ENCODE measurements around the gene FAM98C. TPM values are rescaled to one million over a fixed set of nuclear protein-coding genes. Genes with fewer than 3 reads are reported as not detected.

Gene FAM98C
- total RNA-seq, 4 donors from 2014 or later, result 28.9 to 76.8 (median 48.1) TPM

DNA sequence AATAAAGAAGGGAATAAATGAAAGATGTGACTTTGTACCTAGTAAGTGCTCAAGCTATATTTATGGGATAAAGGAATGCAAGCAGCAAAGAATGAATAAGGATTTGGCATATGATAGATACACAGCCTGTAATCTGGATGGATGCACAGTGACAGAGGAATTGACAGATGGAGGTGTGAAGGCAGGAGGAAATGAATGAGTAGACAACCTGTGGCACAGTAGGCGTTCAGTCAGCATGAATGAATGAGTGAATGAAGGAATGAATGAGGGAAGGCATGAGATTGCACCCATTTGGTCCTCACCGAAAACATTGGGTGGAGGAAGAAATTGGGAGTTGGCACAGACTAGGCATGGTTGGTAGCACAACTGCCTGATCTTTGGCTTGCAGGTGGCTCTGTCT is 33.3 kb upstream of the FAM98C start:
- Histone ChIP-seq H3K27me3 (peaks cover 0 to 3% of the 10 kb centered on the region in 2 donors), H3K4me1 (no peaks in the 10 kb centered on the region), H3K4me3 (no peak overlapping the region), H3K27ac (no peak overlapping the region), H3K9me3 (no peaks in the 10 kb centered on the region), H3K36me3 (no peaks in the 10 kb centered on the region)
- no peak for TF ChIP-seq POLR2A (IDR thresholded peaks at IDR 0.05)
- TF ChIP-seq, protein P1, sequence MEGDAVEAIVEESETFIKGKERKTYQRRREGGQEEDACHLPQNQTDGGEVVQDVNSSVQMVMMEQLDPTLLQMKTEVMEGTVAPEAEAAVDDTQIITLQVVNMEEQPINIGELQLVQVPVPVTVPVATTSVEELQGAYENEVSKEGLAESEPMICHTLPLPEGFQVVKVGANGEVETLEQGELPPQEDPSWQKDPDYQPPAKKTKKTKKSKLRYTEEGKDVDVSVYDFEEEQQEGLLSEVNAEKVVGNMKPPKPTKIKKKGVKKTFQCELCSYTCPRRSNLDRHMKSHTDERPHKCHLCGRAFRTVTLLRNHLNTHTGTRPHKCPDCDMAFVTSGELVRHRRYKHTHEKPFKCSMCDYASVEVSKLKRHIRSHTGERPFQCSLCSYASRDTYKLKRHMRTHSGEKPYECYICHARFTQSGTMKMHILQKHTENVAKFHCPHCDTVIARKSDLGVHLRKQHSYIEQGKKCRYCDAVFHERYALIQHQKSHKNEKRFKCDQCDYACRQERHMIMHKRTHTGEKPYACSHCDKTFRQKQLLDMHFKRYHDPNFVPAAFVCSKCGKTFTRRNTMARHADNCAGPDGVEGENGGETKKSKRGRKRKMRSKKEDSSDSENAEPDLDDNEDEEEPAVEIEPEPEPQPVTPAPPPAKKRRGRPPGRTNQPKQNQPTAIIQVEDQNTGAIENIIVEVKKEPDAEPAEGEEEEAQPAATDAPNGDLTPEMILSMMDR (IDR thresholded peaks at IDR 0.05), result no peak
- DNase-seq, result no peak

DNA sequence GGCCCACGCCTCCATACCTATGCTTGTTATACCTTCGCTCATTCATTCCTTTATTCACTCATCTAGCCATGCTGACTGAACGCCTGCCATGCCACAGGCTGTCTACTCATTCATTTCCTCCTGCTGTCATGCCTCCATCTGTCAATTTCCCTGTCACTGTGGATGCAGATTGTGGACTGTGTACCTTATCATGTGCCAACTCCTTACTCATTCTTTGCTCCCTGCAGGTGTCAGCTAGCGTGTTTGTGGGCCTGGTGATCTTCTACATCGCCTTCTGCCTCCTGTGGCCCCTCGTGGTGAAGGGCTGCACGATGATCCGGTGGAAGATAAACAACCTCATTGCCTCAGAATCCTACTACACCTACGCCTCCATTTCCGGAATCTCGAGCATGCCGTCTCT is 32.6 kb upstream of the FAM98C start:
- Histone ChIP-seq H3K27me3 (peaks cover 0 to 3% of the 10 kb centered on the region in 2 donors), H3K36me3 (no peaks in the 10 kb centered on the region), H3K27ac (no peak overlapping the region), H3K4me3 (no peak overlapping the region), H3K4me1 (peaks cover 0 to 1% (median under 1%) of the 10 kb centered on the region in 4 donors), H3K9me3 (no peaks in the 10 kb centered on the region)
- DNase-seq, result no peak
- TF ChIP-seq, protein P1 (IDR thresholded peaks at IDR 0.05), result no peak

DNA sequence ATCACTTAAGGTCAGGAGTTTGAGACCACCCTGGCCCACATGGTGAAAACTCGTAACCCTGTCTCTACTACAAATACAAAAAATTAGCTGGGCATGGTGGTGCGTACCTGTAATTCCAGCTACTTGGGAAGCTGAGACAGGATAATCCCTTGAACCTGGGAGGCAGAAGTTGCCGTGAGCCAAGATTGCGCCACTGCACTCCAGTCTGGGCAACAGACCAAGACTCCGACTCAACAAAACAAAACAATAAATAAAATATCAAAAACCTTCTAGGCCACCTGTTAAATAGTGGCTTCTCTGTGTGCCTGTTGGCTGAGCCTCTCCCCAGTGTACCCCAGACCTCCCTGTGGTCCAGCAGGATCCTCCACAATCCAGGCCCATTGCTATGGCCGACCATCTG is 31.8 kb upstream of the FAM98C start:
- Histone ChIP-seq H3K9me3 (no peaks in the 10 kb centered on the region), H3K27me3 (peaks cover 0 to under 1% of the 10 kb centered on the region in 2 donors), H3K27ac (no peak overlapping the region), H3K4me1 (peaks cover 4 to 9% (median 7%) of the 10 kb centered on the region in 4 donors), H3K4me3 (no peak overlapping the region), H3K36me3 (peaks cover 0 to under 1% (median 0%) of the 10 kb centered on the region in 3 donors)
- no peak for TF ChIP-seq POLR2A (IDR thresholded peaks at IDR 0.05)
- TF ChIP-seq, protein P1 (IDR thresholded peaks at IDR 0.05), result no peak
- DNase-seq, result no peak

DNA sequence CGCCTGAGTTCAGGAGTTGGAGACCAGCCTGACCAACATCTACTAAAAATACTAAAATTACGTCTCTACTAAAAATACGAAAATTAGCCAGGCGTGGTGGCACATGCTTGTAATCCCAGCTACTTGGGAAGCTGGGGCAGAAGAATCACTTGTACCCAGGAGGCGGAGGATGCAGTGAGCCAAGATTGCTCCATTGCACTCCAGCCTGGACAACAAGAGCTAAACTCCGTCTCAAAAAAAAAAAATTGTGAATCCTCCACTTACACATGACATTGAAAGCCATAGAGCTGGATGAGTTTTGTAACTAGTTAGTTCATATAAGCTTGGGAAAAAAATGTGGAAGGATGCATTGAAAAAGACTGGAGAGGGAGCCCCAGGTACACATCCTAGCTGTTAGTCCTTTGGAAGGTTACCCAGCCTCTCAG is 29.0 kb upstream of the FAM98C start:
- DNase-seq, result no peak
- H3K27ac ChIP-seq, result peak overlapping the region; percentile 71 to 91 (median 88)
- H3K4me3 ChIP-seq, result peak overlapping the region; percentile 26 to 79 (median 55)
- no peaks in the 10 kb centered on the region for H3K27me3 ChIP-seq
- TF ChIP-seq POLR2A (IDR thresholded peaks at IDR 0.05), result no peak
- TF ChIP-seq, protein P1 (IDR thresholded peaks at IDR 0.05), result no peak
- H3K9me3 ChIP-seq, result no peaks in the 10 kb centered on the region
- peaks cover 0 to 23% (median 0%) of the 10 kb centered on the region in 3 donors for H3K36me3 ChIP-seq
- H3K4me1 ChIP-seq, result peaks cover 4 to 19% (median 15%) of the 10 kb centered on the region in 4 donors

DNA sequence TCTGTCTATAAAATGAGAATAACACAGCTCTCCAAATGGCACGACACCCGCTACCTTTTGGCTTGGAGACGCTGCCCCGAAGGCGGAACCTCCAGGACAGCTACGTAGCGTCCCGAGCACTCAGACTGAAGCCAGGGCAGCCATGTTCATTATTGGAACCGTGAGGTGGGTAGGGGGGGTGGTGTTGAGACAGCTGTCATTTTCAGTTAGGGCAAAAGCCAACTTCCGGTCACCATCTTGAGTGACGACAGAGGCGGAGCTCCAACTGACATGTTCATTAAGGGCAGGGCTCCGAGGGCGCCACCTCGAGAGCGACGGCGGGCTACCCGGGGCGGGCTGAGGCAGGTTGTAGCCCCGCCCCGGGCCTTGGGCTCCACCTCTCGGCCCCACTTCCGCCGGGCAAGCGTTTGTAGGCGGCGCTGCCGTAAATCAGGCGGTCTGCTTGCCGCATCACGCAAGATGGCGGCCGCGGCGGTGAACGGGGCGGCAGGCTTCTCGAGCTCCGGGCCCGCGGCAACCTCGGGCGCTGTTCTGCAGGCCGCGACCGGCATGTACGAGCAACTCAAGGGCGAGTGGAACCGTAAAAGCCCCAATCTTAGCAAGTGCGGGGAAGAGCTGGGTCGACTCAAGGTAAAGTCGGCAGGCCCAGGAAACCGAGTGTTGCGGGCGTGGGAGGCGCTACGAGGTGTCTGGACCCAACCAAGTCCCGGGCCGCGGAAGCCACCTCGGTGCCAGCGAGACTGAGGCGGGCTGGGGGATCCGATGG is 28.4 kb upstream of the FAM98C start, which contains the start of gene PSMD8:
Gene PSMD8 (plus strand): TSS at position 240 of the 766 bp plus-strand sequence. CDS start 31 bp downstream, at position 271.
- Histone ChIP-seq H3K27ac (peak within 1 kb of the TSS; percentile 85 to 91 (median 89)), H3K27me3 (no peaks in the 10 kb centered on the region), H3K9me3 (no peaks in the 10 kb centered on the region), H3K4me1 (peaks cover 4 to 19% (median 15%) of the 10 kb centered on the region in 4 donors), H3K4me3 (peak within 1 kb of the TSS; percentile 67 to 79 (median 76)), H3K36me3 (peaks cover 0 to 29% (median 0%) of the 10 kb centered on the region in 3 donors)
- DNase-seq, result peak; percentile 99 to 100 (median 99)
- TF ChIP-seq, protein P1 (IDR thresholded peaks at IDR 0.05), result peak in 4 of 6 experiments; percentile 11 to 23 (median 15)
- peak; percentile 91 to 95 for TF ChIP-seq POLR2A (IDR thresholded peaks at IDR 0.05)

Data from Peyer's patch (tissue), 4 donors.